Left renal pelvis (tissue), 4 donors: ENCODE data around the gene IDUA. TPM values are rescaled to one million over a fixed set of nuclear protein-coding genes. Genes with fewer than 3 reads are reported as not detected.
"Not testable (repeated sequence)": the region's sequence is repeated elsewhere in the genome, so short reads cannot be mapped to it uniquely, and the experiment has no call there.

Experiments used
- DNase-seq, 4 donors: peaks; one replicate each; pipeline ENCODE4 v3.0.0-alpha.2; 2013; ENCODE audit warnings: low read depth in 4 of 4, low spot score in 3 of 4
- polyA plus RNA-seq, 4 donors: library from polyadenylated mRNA; unstranded; fragments of 120-200 nt; gene quantifications; one replicate each; pipeline ENCODE4 v1.2.1, GENCODE V29; 2013; ENCODE audit not compliant: insufficient read length in 4 of 4

The IDUA gene
- polyA plus RNA-seq = 10 to 100 TPM; 12.9 to 20.5 (median 15.8) TPM

GRCh38 chr4:986879-987623 is at the start of gene IDUA:
Gene IDUA (plus strand): TSS chr4:987044. CDS start chr4:987085, 41 bp downstream.
- no peak for DNase-seq

GRCh38 chr4:939508-939907 is 47.3 kb upstream of the IDUA start:
- not testable (repeated sequence) for DNase-seq

GRCh38 chr4:945274-946102 is 41.4 kb upstream of the IDUA start:
- no peak for DNase-seq

GRCh38 chr4:946103-946450 is 40.8 kb upstream of the IDUA start:
- no peak for DNase-seq

DNA sequence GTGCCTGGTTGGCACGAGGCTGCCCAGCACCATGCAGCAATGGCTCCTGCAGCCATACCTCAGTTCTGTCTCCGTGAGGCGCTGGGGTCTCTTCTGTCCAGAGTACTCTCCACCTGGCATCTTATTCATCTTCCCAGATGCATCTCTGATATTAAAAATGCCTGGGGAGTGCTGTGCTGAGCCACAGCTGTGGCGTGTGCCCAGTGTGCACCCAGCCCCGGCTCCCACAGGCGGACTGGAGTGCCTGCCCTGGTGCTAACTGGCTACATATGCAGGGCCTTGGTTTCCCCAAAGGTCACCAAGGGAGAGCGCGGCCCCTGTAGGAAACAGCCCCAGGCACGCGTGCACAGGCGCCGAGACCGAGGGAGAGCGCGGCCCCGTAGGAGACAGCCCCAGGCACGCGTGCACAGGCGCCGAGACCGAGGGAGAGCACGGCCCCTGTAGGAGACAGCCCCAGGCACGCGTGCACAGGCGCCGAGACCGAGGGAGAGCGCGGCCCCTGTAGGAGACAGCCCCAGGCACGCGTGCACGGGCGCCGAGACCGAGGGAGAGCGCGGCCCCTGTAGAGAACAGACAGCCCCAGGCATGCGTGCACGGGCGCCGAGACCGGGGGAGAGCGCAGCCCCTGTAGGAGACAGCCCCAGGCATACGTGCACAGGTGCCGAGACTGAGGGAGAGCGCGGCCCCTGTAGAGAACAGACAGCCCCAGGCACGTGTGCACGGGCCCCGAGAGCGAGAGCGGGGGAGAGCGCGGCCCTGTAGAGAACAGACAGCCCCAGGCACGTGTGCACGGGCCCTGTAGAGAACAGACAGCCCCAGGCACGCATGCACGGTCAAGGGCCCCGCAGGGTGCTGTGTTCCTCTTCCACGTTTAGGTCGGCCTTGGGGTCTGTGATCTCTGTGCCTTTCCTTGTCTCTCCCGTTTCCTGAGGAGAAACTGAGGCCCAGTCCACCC is 40.0 kb upstream of the IDUA start:
- DNase-seq = no peak

GRCh38 chr4:947491-947971 is 39.3 kb upstream of the IDUA start:
- DNase-seq = no peak

GRCh38 chr4:948101-948935 is 38.5 kb upstream of the IDUA start:
- DNase-seq = no peak

DNA sequence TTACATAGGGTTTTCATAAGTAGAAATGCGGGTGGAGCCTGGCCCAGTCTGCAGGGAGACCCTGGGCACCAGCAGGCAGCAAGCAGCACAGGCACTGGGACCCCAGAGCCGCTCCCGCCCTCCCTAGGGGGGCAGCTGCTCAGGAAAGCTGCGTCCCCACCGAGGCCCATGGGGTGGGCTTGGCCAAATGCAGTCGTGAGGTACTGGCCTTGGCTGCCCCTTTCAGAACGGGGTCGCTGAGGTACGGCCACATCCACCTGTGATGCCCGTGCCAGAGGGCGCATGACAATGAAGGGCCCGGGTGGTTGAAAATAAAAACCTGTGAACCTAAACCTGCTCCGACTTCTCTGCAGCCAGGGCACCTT is 37.9 kb upstream of the IDUA start:
- no peak for DNase-seq

- no peak for DNase-seq
Observed at GRCh38 chr4:949656-950055, 37.2 kb upstream of the IDUA start.

- DNase-seq = no peak
Observed at GRCh38 chr4:950136-951020, 36.5 kb upstream of the IDUA start.

- no peak for DNase-seq
Observed at GRCh38 chr4:951186-951585, 35.7 kb upstream of the IDUA start.

DNA sequence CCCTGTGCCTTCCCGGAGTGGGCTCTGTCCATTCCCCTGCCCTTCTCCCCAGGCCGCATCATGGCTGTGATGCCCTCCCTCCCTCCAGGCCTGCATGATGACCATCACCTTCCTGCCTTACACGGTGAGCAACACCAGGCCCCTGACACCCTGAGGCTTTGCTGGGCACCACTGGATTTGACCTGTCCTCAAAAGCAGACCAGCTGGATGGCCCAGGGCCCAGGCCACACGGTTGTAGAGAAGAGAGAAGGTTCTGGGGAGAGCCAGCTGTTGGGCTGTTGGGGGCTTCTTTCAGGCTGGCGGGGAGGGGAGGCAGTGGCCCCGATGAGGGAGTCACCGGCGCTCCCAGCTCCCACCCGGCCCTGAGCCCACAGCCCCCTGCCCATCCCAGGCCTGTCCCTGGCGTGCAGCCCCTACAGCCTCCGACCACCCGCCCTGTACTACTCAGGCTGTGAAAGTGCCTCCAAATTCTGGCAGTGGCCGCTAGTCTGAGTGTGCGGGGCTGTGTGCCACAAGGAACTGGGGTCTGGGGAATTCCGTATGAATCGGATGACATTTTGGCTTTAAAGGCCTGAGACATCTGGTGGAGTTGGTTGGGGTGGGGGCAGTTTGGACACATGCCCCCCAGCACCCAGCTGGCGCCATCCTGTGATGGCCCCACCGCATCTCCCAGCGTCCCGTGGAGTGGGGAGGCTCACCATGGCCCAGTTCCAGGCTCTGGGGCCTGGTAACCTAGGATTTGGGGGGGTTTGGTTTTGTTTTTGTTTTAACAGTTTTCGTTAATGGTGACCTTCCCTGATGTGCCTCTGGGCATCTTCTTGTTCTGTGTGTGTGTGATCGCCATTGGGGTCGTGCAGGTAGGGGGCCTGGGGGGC is 35.0 kb upstream of the IDUA start:
- no peak for DNase-seq

DNA sequence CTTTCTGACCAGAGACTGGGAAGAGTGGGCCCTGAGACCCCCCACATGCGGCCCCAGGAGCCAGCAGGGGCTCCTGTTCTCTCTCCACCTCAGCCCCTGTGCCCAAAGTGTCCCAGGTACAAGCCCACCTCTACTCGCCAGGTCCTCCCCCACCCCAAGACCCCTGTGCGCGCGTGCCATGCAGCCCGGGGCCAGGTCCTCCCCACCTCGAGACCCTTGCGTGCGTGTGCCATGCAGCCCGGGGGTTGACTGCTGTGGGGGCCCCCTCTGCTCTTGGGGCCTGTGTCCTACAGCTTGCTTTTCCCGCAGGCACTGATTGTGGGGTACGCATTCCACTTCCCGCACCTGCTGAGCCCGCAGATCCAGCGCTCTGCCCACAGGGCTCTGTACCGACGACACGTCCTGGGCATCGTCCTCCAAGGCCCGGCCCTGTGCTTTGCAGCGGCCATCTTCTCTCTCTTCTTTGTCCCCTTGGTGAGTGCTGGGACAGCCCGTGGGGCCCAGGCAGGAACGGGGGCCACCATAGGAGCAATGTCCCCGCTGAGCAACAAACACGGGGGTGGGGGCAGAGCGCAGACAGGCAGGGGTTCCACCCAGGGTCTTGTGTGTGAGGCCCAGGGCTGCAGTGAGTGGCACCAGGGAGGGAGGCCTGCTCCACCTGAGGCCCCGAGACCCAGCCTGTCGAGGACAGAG is 33.8 kb upstream of the IDUA start:
- no peak for DNase-seq

DNA sequence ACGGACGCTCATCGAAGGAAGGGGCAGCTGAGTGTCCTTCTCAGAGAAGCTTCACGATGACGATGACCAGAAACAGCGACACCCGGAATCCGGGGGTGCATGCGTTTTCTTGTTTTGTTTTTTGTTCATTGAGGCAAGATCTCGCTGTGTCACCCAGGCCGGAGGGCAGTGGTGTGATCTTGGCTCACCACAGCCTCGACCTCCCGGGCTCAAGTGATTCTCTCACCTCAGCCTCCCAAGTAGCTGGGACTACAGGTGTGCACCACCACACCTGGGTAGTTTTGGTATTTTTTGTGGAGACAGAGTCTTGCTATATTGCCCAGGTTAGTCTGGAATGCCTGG is 33.3 kb upstream of the IDUA start:
- DNase-seq = no peak

- DNase-seq = no peak
Observed at GRCh38 chr4:954211-955020, 32.4 kb upstream of the IDUA start.

DNA sequence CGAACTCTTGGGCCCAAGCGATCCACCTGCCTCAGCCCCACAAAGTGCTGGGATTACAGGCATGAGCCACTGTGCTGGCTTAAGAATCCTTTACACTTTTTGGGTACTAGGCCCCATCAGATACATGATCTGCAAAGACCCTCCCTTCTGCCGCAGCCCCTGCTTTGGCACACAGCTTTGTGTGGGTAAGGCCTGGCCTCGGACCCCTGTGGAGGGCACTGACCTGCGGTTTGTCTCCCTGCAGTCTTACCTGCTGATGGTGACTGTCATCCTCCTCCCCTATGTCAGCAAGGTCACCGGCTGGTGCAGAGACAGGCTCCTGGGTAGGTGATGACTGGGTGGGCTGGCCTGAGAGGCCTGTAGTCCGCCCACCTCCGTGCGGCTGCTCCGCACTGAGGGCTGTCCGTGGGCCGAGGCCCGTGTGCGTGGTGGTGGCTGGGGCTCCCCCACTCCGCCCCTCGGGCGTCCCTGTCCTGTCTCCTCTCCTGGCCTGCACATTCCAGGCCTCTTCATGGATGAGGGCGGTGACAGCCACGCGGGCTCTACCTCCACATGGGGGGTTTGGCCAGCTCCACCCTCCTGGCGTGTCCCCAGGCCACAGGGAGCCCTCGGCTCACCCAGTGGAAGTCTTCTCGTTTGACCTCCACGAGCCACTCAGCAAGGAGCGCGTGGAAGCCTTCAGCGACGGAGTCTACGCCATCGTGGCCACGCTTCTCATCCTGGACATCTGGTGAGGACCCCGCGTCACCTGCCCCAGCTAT is 31.5 kb upstream of the IDUA start:
- DNase-seq = no peak
